Measurements from ENCODE around the gene KRT17. TPM values are rescaled to one million over a fixed set of nuclear protein-coding genes. Genes with fewer than 3 reads are reported as not detected.
A peak's percentile ranks its signal among the peaks of the same experiment; 100 is the strongest.
"Not testable (repeated sequence)": the region's sequence is repeated elsewhere in the genome, so short reads cannot be mapped to it uniquely, and the experiment has no call there.

The KRT17 gene
- total and polyA plus RNA-seq, 2 donors: 195 to 2,044 TPM

DNA sequence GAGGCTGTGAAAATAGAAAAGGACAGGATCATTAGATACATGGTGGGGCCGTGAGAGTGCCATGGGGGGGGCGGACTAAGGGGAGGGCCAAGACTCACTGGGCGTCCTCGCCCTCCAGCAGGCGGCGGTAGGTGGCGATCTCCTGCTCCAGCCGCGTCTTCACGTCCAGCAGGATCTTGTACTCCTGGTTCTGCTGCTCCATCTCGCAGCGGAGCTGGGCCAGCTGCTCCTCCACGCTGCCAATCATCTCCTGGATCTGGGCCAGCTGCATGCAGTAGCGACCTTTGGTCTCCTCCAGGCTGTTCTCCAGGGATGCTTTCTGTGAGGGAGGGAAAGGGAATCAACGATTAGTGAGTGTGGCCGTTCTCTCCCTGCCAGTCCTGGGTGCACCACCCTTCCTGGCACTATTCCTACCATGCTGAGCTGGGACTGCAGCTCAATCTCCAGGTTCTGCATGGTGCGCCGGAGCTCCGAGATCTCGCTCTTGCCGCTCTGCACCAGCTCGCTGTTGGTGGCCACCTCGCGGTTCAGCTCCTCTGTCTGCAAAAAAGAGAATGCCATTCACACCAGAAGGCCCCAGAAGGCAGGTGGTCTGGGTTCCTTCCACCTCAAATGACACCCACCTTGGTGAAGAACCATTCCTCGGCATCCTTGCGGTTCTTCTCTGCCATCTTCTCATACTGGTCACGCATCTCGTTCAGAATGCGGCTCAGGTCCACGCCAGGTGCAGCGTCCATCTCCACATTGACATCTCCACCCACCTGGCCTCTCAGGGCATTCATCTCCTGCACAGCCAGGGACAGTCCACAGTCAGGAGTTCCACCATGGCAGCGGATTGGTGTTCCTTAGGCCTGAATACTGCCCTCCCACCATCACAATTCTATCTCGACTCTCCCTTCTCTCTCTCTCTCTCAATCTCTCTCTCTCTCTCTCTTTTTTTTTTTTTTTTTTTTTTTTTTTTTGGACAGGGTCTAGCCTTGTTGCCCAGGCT lies 40.9 kb downstream of the KRT17 start:
- peaks cover 0 to 7% of the 10 kb centered on the region in 2 donors for H3K27me3 ChIP-seq (ENCODE audit: control insufficient read depth in 2 of 2, insufficient read depth in 1 of 2, low read length in 1 of 2)
- H3K36me3 ChIP-seq (ENCODE audit: control insufficient read depth in 2 of 2, insufficient read depth in 2 of 2, low read length in 1 of 2): no peaks in the 10 kb centered on the region
- 89% methylated on average over 33 of the region's 33 CpGs for WGBS

DNA sequence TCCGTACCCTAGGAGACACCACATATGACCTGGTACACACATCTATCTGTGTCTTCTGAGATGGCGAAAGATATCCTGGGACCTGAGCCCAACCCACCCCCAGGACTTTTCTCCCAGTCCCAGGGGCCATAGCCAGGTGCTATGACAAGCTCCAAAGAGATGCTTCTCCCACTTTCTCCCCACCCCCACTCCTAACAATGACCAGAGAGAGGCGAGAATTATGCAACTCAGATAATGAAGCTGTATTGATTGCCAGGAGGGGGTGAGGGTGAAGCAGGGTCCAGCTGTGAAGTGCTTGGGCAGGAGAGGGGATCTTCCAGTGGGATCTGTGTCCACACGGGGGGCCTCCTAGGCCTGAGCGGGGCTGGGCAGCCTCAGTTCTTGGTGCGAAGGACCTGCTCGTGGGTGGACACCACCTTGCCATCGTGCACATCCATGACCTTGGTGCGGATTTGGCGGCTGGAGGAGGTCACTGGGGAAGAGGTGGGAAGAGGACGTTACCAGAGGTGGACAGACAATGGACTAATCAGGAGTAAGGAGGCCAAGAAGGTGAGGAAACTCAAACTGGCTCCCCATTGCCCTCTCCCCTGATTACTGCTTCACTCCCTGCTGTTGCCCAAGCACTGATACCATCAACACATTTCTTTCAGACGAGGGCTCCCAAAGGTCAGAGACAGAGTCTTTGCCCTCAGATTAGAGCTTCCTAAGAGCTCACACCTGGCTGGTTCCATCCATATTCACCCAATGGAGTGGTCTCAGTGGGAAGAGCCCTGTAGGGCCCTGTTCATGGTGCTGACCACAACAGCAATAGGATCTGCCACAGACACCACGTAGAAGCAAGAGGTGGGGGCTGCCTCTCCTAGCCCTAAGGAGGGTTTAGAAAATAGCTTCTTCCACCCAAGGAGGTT lies 42.1 kb downstream of the KRT17 start:
- H3K4me1 ChIP-seq (ENCODE audit: control insufficient read depth in 2 of 2, insufficient read depth in 2 of 2, low read length in 2 of 2): not testable (repeated sequence)
- WGBS: 92% methylated on average over 13 of the region's 13 CpGs

More for the DNA sequence above, 40.9 kb downstream of the KRT17 start:
- H3K4me3 ChIP-seq (ENCODE audit: low read length in 2 of 2): no peak overlapping the region
- DNase-seq (ENCODE audit: low read depth in 6 of 9, low spot score in 9 of 9): no peak
- no peak overlapping the region for H3K27ac ChIP-seq (ENCODE audit: low read depth in 1 of 2, low read length in 1 of 2)
- no peaks in the 10 kb centered on the region for H3K9me3 ChIP-seq (ENCODE audit: control insufficient read depth in 2 of 2, insufficient read depth in 1 of 2, low read length in 1 of 2)
- peaks cover 0 to 3% of the 10 kb centered on the region in 2 donors for H3K4me1 ChIP-seq (ENCODE audit: control insufficient read depth in 2 of 2, insufficient read depth in 2 of 2, low read length in 2 of 2)

DNA sequence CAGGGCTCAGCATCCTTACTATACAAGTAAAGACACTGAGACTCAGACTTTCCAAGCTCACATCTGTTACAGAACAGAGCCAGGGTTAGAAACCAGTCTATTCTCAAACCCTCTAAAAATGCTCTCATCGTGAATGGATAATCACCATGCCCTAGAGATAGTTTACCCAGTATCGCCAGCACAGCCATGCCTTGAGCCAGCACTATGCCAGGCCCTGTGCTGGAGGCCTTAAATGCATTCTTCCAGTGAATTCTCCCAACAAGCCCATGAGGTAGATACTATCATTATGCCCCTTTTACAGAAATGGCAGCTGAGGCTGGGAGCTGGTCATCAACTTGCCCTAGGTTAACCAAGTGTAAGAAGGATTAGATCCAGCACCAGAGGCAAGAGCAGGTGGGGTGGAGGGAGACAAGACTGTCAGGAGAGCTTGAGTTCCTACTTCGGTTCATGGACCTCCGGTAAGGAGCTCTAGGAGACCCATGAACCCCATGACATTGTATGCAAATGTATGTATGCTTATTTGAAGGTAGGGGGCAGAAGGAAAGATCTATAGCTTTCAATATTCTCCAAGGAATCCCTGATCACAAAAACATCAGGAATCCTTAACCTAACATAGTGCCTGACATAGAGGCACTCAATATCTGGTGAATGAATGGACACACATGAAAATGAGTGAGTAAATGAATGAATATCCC lies 42.9 kb downstream of the KRT17 start:
- Histone ChIP-seq H3K27ac (ENCODE audit: low read depth in 1 of 2, low read length in 1 of 2) (no peak overlapping the region), H3K4me3 (ENCODE audit: low read length in 2 of 2) (no peak overlapping the region), H3K36me3 (ENCODE audit: control insufficient read depth in 2 of 2, insufficient read depth in 2 of 2, low read length in 1 of 2) (no peaks in the 10 kb centered on the region), H3K27me3 (ENCODE audit: control insufficient read depth in 2 of 2, insufficient read depth in 1 of 2, low read length in 1 of 2) (peaks cover 0 to 7% of the 10 kb centered on the region in 2 donors), H3K4me1 (ENCODE audit: control insufficient read depth in 2 of 2, insufficient read depth in 2 of 2, low read length in 2 of 2) (peaks cover 0 to 3% of the 10 kb centered on the region in 2 donors), H3K9me3 (ENCODE audit: control insufficient read depth in 2 of 2, insufficient read depth in 1 of 2, low read length in 1 of 2) (no peaks in the 10 kb centered on the region)
- no peak for DNase-seq (ENCODE audit: low read depth in 6 of 9, low spot score in 9 of 9)
- WGBS: 94% methylated on average over 4 of the region's 4 CpGs

More for the DNA sequence above, 42.1 kb downstream of the KRT17 start:
- H3K36me3 ChIP-seq (ENCODE audit: control insufficient read depth in 2 of 2, insufficient read depth in 2 of 2, low read length in 1 of 2); DNase-seq (ENCODE audit: low read depth in 6 of 9, low spot score in 9 of 9); H3K9me3 ChIP-seq (ENCODE audit: control insufficient read depth in 2 of 2, insufficient read depth in 1 of 2, low read length in 1 of 2); H3K4me3 ChIP-seq (ENCODE audit: low read length in 2 of 2); H3K27ac ChIP-seq (ENCODE audit: low read depth in 1 of 2, low read length in 1 of 2); H3K27me3 ChIP-seq (ENCODE audit: control insufficient read depth in 2 of 2, insufficient read depth in 1 of 2, low read length in 1 of 2): not testable (repeated sequence)

DNA sequence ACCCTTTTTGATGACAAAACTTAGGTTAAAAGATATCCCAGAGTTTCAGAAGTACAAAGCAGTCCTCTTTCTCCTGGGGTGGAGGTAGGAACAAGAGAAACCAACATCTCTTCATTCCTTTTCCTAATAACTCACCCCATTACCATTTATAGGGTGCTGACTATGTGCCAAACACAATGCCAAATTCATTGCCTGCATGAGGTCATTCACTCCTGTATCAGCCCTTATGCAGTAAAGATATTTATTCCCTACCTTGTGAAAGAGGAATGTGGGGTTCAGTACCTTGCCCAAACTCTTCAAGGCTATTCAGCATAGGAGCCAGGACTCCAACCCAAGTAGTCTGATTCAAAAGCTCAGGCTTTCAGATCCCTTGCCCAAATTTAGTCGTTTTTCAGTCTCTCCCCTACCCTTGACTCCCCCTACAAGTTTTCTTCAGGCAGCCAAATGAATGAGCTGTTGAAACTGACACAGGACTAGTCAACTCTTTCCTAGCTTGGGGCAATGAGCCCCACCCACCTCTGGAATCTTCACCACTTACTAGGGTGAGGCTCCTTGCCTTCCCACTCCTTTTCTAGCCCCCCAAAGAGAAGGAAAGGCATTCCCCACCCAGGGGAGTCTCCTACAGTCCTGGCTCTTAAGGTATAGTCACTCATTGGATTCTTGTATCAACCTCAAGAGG lies 43.5 kb downstream of the KRT17 start:
- Histone ChIP-seq H3K9me3 (ENCODE audit: control insufficient read depth in 2 of 2, insufficient read depth in 1 of 2, low read length in 1 of 2) (no peaks in the 10 kb centered on the region), H3K27me3 (ENCODE audit: control insufficient read depth in 2 of 2, insufficient read depth in 1 of 2, low read length in 1 of 2) (peaks cover 0 to 7% of the 10 kb centered on the region in 2 donors), H3K4me3 (ENCODE audit: low read length in 2 of 2) (no peak overlapping the region), H3K27ac (ENCODE audit: low read depth in 1 of 2, low read length in 1 of 2) (no peak overlapping the region), H3K36me3 (ENCODE audit: control insufficient read depth in 2 of 2, insufficient read depth in 2 of 2, low read length in 1 of 2) (no peaks in the 10 kb centered on the region), H3K4me1 (ENCODE audit: control insufficient read depth in 2 of 2, insufficient read depth in 2 of 2, low read length in 2 of 2) (peaks cover 0 to 3% of the 10 kb centered on the region in 2 donors)
- no peak for DNase-seq (ENCODE audit: low read depth in 6 of 9, low spot score in 9 of 9)
- WGBS: 73% methylated on average over 1 of the region's 1 CpG

DNA sequence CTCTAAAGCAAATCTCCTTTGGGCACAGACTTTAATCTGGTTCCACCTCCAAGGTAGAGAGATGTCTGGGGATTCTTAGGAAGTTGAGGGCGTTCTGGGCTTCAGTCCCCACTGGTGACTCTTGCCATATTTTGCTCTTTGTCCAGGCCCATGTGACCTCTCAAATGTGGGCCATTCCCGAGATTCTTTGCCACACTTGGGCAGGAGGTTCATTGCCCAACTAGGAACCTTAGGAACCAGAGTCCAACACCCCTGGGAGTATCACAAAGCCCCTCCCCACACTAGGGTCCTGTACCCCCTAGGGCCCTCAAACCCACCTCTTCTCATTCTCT lies 44.2 kb downstream of the KRT17 start:
- Histone ChIP-seq H3K36me3 (ENCODE audit: control insufficient read depth in 2 of 2, insufficient read depth in 2 of 2, low read length in 1 of 2) (no peaks in the 10 kb centered on the region), H3K27ac (ENCODE audit: low read depth in 1 of 2, low read length in 1 of 2) (no peak overlapping the region), H3K27me3 (ENCODE audit: control insufficient read depth in 2 of 2, insufficient read depth in 1 of 2, low read length in 1 of 2) (peaks cover 0 to 9% of the 10 kb centered on the region in 2 donors), H3K9me3 (ENCODE audit: control insufficient read depth in 2 of 2, insufficient read depth in 1 of 2, low read length in 1 of 2) (no peaks in the 10 kb centered on the region), H3K4me3 (ENCODE audit: low read length in 2 of 2) (no peak overlapping the region), H3K4me1 (ENCODE audit: control insufficient read depth in 2 of 2, insufficient read depth in 2 of 2, low read length in 2 of 2) (peaks cover 0 to 3% of the 10 kb centered on the region in 2 donors)
- 91% methylated on average over 2 of the region's 2 CpGs for WGBS
- DNase-seq (ENCODE audit: low read depth in 6 of 9, low spot score in 9 of 9): no peak

DNA sequence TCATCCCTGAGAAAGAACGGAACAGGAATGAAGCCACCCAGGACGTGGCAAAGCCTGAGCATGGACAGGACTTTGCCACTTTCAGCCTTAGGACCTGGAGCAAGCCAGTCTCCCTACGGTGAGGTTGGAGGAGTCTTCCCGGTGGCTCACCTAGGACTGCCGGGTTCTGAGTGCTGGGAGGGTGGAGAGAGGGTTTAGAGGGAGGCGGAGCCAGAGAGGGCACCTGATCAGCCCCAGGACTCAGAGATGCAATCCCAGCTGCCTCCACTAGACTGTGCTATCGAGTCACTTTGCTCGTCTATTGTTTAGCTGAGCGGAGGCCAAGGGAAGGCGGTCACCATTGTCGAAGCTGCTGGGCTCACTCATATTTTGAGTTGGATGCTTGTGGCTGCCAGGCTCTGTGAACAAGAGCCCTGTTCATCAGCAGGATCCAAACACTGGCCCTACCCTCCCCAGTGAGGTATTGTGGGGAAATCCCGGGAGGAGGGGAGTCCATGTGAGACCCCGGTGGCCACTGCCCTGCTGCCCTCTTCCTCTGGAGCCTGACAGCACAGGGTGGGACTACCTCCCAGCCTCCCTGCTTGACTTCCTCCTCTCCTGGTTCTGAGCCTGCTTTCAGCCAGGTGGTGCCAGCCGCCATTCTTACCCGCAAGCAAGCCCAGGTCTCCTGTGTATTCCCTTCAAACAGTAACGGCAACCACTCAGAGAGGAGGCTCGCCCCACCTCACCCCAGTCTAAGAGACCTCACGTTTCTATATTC lies 44.7 kb downstream of the KRT17 start:
- peak; percentile 16 to 80 (median 55) for DNase-seq (ENCODE audit: low read depth in 6 of 9, low spot score in 9 of 9)
- no peak overlapping the region for H3K4me3 ChIP-seq (ENCODE audit: low read length in 2 of 2)
- H3K4me1 ChIP-seq (ENCODE audit: control insufficient read depth in 2 of 2, insufficient read depth in 2 of 2, low read length in 2 of 2): peaks cover 0 to 3% of the 10 kb centered on the region in 2 donors
- H3K27me3 ChIP-seq (ENCODE audit: control insufficient read depth in 2 of 2, insufficient read depth in 1 of 2, low read length in 1 of 2): peaks cover 0 to 9% of the 10 kb centered on the region in 2 donors
- H3K27ac ChIP-seq (ENCODE audit: low read depth in 1 of 2, low read length in 1 of 2): no peak overlapping the region
- 52% methylated on average over 18 of the region's 18 CpGs for WGBS
- H3K36me3 ChIP-seq (ENCODE audit: control insufficient read depth in 2 of 2, insufficient read depth in 2 of 2, low read length in 1 of 2): no peaks in the 10 kb centered on the region
- no peaks in the 10 kb centered on the region for H3K9me3 ChIP-seq (ENCODE audit: control insufficient read depth in 2 of 2, insufficient read depth in 1 of 2, low read length in 1 of 2)

DNA sequence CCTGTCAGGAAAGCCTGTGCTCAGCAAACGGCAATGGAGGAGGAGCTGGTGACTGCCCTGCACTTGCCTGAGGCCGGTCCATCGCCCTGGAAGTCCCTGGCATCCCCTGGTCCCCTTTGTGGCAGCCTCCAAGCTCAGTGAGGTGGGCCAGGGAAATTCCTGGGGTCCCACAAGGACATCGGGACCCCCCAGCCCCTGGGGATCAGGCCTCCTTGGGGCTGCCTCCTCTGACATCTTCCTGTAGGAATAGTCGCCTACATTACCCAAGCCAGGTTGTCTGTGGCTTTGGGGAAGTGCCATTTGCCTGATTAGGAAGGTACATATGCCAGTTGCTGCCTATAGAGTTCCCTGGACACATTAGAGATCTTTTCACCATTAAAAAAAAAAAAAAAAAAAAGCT lies 45.4 kb downstream of the KRT17 start:
- Histone ChIP-seq H3K9me3 (ENCODE audit: control insufficient read depth in 2 of 2, insufficient read depth in 1 of 2, low read length in 1 of 2) (no peaks in the 10 kb centered on the region), H3K4me1 (ENCODE audit: control insufficient read depth in 2 of 2, insufficient read depth in 2 of 2, low read length in 2 of 2) (peaks cover 0 to 3% of the 10 kb centered on the region in 2 donors), H3K36me3 (ENCODE audit: control insufficient read depth in 2 of 2, insufficient read depth in 2 of 2, low read length in 1 of 2) (no peaks in the 10 kb centered on the region), H3K27me3 (ENCODE audit: control insufficient read depth in 2 of 2, insufficient read depth in 1 of 2, low read length in 1 of 2) (peaks cover 0 to 9% of the 10 kb centered on the region in 2 donors), H3K4me3 (ENCODE audit: low read length in 2 of 2) (no peak overlapping the region), H3K27ac (ENCODE audit: low read depth in 1 of 2, low read length in 1 of 2) (no peak overlapping the region)
- WGBS: 83% methylated on average over 5 of the region's 5 CpGs
- no peak for DNase-seq (ENCODE audit: low read depth in 6 of 9, low spot score in 9 of 9)

DNA sequence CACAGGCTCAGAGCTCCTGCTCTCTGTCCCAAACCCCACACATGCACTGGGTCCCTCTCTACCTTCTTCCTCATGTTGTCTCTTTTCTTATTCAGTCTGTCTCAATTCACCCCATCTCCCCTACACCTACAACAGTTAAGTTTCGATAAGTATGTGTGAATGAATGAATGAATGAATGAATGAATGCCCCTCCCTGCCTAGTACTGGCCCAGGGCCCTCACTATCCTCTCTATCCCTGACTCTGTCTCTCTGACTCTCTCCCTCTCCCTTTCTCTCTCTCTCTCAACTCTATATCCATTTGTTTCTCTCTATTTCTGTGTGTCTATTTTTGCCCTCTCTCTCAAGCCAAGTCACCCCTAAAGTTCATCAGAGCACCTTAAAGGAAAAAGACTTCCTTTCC lies 45.8 kb downstream of the KRT17 start:
- Histone ChIP-seq H3K27me3 (ENCODE audit: control insufficient read depth in 2 of 2, insufficient read depth in 1 of 2, low read length in 1 of 2) (peaks cover 0 to 9% of the 10 kb centered on the region in 2 donors), H3K4me1 (ENCODE audit: control insufficient read depth in 2 of 2, insufficient read depth in 2 of 2, low read length in 2 of 2) (peaks cover 0 to 3% of the 10 kb centered on the region in 2 donors)
- DNase-seq (ENCODE audit: low read depth in 6 of 9, low spot score in 9 of 9): no peak

More for the DNA sequence above, 45.8 kb downstream of the KRT17 start:
- WGBS: 97% methylated on average over 1 of the region's 1 CpG
- Histone ChIP-seq H3K36me3 (ENCODE audit: control insufficient read depth in 2 of 2, insufficient read depth in 2 of 2, low read length in 1 of 2) (no peaks in the 10 kb centered on the region), H3K27ac (ENCODE audit: low read depth in 1 of 2, low read length in 1 of 2) (no peak overlapping the region), H3K9me3 (ENCODE audit: control insufficient read depth in 2 of 2, insufficient read depth in 1 of 2, low read length in 1 of 2) (no peaks in the 10 kb centered on the region), H3K4me3 (ENCODE audit: low read length in 2 of 2) (no peak overlapping the region)
